Activated CD4-positive, alpha-beta T cell treated with anti-CD3 and anti-CD28 coated beads, Interleukin-2, amount 10 ng/mL, durations not matched to agents 24 days and 14 days (primary cell): ENCODE results near the gene GATAD2A. TPM values are rescaled to one million over a fixed set of nuclear protein-coding genes. Genes with fewer than 3 reads are reported as not detected.

Source experiments
- DNase-seq: peaks from one replicate; pipeline ENCODE4 v3.0.0; 2022
- H3K27ac Mint-ChIP-seq: one replicate; pipeline ENCODE4 v1.8.0; 2022; ENCODE audit warnings: mild to moderate bottlenecking, mixed read lengths
- H3K27me3 Mint-ChIP-seq: one replicate; pipeline ENCODE4 v1.8.0; 2022; ENCODE audit warnings: mixed read lengths
- H3K36me3 Mint-ChIP-seq: one replicate; pipeline ENCODE4 v1.8.0; 2022; ENCODE audit warnings: low read depth, mild to moderate bottlenecking, mixed read lengths
- H3K4me1 Mint-ChIP-seq: one replicate; pipeline ENCODE4 v1.8.0; 2021; ENCODE audit warnings: mixed read lengths
- H3K4me3 Mint-ChIP-seq: one replicate; pipeline ENCODE4 v1.8.0; 2022; ENCODE audit warnings: mild to moderate bottlenecking, moderate library complexity, mixed read lengths
- H3K9me3 Mint-ChIP-seq: one replicate; pipeline ENCODE4 v1.8.0; 2021; ENCODE audit warnings: mixed read lengths
- intact Hi-C: fragments of 100-400 bp; cut with micrococcal nuclease; formaldehyde crosslinking; loops from one replicate; pipeline ENCODE4 v1.15.1; 2023
- total RNA-seq: library from RNA; stranded (reverse); gene quantifications from 2 replicates; pipeline ENCODE4 v1.2.3, GENCODE V29; 2022

GATAD2A gene
- total RNA-seq, 1 donor from 2014 or later, result 134 TPM

DNA sequence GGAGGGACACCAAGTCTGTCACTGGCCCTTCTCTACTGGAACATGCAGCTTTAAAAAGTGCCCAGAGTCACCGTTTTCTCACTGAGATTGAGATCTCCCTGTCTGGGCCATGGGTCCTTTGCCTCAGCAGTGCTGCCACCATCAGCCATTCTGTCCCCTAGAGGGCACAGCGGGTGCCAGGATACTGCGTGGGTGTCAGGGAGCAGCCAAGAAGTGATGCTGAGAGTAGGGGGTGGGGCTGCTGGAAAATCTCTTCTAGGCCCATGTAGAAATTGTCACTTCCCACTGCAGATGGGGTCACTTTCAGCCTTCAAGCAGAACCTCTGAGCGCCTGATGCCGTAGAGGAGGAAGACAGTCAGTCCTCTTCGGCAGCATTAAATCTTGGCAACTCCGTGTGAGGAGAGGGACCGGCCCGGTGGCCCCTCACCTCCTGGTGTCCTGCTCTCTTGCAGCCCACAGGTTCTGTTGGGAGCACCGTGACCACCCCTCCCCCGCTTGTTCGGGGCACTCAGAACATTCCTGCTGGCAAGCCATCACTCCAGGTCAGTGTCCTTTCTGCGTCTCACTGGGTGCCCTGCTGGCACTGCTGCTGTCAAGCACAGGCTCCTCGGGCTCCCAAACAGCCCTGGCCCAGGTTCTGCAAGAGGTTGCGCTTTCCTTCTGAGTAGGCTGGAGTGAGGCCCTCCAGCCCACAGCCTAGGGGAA, 88.5 kb downstream of the GATAD2A start:
- no peak overlapping the region for H3K27ac Mint-ChIP-seq
- H3K4me3 Mint-ChIP-seq, result no peak overlapping the region
- peaks cover 33% of the 10 kb centered on the region for H3K36me3 Mint-ChIP-seq
- intact Hi-C loops, result no loop called here
- peaks cover 19% of the 10 kb centered on the region for H3K4me1 Mint-ChIP-seq
- H3K27me3 Mint-ChIP-seq, result no peaks in the 10 kb centered on the region
- H3K9me3 Mint-ChIP-seq, result no peaks in the 10 kb centered on the region
- no peak for DNase-seq

GRCh38 chr19:19495614-19496603, 90.4 kb downstream of the GATAD2A start:
- no peak for DNase-seq
- intact Hi-C loops, result no loop called here
- no peaks in the 10 kb centered on the region for H3K9me3 Mint-ChIP-seq
- no peak overlapping the region for H3K27ac Mint-ChIP-seq
- H3K4me3 Mint-ChIP-seq, result no peak overlapping the region
- peaks cover 2% of the 10 kb centered on the region for H3K4me1 Mint-ChIP-seq
- H3K27me3 Mint-ChIP-seq, result no peaks in the 10 kb centered on the region
- H3K36me3 Mint-ChIP-seq, result peaks cover 37% of the 10 kb centered on the region

DNA sequence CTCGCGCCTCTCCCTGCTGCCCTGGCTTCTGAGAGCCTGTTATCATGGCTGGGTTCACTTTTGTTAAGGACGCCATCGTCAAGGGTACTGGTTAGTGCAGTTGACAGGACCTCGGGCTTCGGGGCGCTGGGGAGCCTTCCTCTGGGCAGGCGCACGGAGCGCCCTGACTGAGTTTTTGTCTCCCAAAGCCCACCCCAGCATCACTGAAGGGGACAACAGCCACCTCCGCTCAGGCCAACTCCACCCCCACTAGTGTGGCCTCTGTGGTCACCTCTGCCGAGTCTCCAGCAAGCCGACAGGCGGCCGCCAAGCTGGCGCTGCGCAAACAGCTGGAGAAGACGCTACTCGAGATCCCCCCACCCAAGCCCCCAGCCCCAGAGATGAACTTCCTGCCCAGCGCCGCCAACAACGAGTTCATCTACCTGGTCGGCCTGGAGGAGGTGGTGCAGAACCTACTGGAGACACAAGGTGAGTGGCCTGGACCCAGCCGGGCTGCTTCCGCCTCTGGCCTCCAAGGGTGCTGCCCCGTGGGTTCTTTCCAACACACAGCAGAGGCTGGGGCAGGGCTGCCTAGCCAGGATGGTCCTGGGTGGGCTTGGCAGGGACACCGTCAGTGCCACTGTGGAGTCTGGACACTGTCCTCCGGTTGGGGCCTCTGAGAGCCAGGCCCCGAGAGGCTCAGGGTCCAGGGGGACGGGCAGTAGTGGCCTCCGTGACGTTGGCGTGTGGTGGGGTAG, 92.9 kb downstream of the GATAD2A start:
- Mint-ChIP-seq H3K27me3 (no peaks in the 10 kb centered on the region), H3K36me3 (peaks cover 54% of the 10 kb centered on the region), H3K4me3 (no peak overlapping the region), H3K4me1 (peaks cover 2% of the 10 kb centered on the region), H3K9me3 (no peaks in the 10 kb centered on the region), H3K27ac (no peak overlapping the region)
- DNase-seq, result no peak
- intact Hi-C loops, result no loop called here

DNA sequence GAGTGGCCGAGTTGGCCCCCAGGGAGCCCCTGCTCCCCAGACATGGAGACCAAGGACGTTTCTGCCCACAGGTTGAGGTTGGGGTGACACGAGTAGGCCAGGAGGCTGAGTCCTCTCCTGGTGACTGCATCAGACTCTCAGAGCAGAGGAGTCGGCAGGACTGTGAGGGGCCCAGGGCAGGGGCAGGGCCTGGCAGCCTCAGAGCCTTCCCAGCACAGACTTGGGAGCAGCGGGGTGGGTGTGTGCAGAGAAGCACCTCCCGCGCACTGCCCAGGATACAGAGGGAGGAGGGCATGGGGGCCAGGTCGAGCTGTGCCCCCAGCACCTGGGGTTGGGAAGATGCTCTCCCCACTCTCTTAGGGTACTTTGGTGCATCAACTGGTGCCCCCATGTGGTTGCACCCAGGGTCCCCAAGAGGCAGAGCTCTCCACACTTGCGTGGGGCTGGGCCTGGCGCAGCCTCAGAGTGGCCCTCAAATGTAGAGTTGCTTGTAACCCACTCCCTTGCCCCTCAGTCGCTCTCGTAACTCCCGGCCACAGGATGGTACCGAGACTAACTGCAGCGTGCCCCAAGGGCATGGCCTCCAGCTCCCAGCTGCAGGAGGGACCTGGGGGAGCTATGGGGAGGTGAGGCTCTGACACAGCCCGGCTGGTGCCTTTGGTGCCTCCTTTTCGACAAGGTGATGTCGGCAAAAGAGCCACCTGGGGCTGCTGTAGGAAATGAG, 94.0 kb downstream of the GATAD2A start:
- no peak overlapping the region for H3K27ac Mint-ChIP-seq

GRCh38 chr19:19500975-19501644, 95.6 kb downstream of the GATAD2A start:
- no peak for DNase-seq
- H3K4me3 Mint-ChIP-seq, result no peak overlapping the region
- no peaks in the 10 kb centered on the region for H3K27me3 Mint-ChIP-seq
- H3K36me3 Mint-ChIP-seq, result peaks cover 49% of the 10 kb centered on the region
- intact Hi-C loops, result no loop called here
- no peaks in the 10 kb centered on the region for H3K9me3 Mint-ChIP-seq
- peaks cover 2% of the 10 kb centered on the region for H3K4me1 Mint-ChIP-seq
- no peak overlapping the region for H3K27ac Mint-ChIP-seq

More for the DNA sequence above, 94.0 kb downstream of the GATAD2A start:
- Mint-ChIP-seq H3K27me3 (no peaks in the 10 kb centered on the region), H3K4me3 (no peak overlapping the region), H3K36me3 (peaks cover 54% of the 10 kb centered on the region), H3K9me3 (no peaks in the 10 kb centered on the region), H3K4me1 (peaks cover 2% of the 10 kb centered on the region)
- no peak for DNase-seq
- intact Hi-C loops, result no loop called here

DNA sequence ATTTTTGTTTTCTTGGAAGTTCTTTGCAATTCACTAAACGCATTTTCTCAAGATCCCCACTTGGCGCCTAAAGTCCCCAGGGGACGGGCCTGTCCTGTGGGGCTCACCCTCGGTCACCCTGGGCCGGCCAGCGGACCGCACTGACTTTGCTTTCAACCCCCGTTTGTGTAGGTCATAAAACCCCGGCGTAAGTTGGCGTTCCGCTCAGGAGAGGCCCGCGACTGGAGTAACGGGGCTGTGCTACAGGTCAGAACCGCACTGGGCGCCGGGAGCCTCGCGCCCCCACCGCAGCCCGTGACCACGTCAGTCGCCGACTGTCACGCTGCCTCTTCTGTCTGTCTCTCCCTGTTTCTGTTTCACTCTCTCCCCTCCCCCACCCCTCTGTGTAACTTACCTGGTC, 96.3 kb downstream of the GATAD2A start:
- Mint-ChIP-seq H3K27ac (no peak overlapping the region), H3K27me3 (no peaks in the 10 kb centered on the region), H3K4me3 (no peak overlapping the region), H3K9me3 (no peaks in the 10 kb centered on the region), H3K36me3 (peaks cover 50% of the 10 kb centered on the region), H3K4me1 (peaks cover 3% of the 10 kb centered on the region)
- no peak for DNase-seq
- intact Hi-C loops, result no loop called here

DNA sequence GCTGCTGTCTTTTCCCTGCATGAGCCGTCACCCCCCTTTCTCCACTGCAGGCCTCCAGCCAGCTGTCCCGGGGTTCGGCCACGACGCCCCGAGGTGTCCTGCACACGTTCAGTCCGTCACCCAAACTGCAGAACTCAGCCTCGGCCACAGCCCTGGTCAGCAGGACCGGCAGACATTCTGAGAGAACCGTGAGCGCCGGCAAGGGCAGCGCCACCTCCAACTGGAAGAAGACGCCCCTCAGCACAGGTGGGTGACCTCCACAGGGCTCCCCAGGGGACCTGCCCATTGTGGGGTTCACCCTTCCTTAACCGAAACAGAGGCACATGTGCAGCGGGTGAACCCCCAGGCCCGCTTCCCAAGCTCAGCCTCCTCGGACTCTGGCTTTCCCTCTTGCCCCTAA, 96.8 kb downstream of the GATAD2A start:
- Mint-ChIP-seq H3K4me3 (no peak overlapping the region), H3K27me3 (no peaks in the 10 kb centered on the region), H3K4me1 (peaks cover 2% of the 10 kb centered on the region), H3K36me3 (peaks cover 51% of the 10 kb centered on the region), H3K27ac (no peak overlapping the region), H3K9me3 (no peaks in the 10 kb centered on the region)
- DNase-seq, result no peak
- intact Hi-C loops, result no loop called here

DNA sequence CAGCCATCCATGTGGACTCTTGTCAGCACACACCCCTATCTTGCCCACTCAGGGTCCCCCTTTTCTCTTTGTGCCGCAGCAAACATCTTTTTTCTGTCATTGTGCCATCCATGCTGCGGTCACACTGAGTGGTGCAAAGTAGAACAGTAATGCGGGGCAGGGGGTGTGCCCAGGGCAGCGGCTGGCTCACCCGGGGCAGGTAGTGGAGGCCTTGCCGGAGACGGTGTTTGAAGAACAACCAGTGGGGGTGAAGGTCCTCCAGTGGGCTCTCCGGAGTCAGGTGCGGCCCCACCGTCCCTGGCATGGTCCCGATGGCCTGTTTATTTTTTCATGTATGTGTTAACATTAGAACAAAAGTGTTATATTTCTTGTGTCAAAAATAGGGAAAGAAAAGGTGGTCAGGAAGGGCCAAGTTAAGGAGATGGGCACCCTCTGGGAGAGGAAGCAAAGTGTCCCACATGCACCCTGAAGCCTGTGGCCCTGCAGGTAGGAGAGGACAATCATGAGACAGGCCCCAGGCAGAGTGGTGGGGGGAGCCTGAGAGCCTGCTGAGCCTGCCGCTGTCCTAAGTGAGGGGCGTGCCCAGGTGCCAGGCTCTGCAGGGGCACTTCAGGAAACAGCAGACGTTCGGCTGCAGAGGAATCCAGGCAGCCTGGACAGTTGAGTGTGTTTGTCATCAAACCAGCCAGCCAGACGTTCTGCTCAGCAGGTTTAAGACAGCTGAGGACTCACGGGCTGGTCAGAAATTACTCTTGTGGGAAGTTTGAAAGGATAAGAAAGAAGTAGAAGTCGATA, 97.5 kb downstream of the GATAD2A start:
- intact Hi-C loops, result no loop called here
- peaks cover 56% of the 10 kb centered on the region for H3K36me3 Mint-ChIP-seq
- no peak overlapping the region for H3K27ac Mint-ChIP-seq
- no peaks in the 10 kb centered on the region for H3K9me3 Mint-ChIP-seq
- no peak overlapping the region for H3K4me3 Mint-ChIP-seq
- DNase-seq, result no peak
- H3K27me3 Mint-ChIP-seq, result no peaks in the 10 kb centered on the region
- H3K4me1 Mint-ChIP-seq, result peaks cover 1% of the 10 kb centered on the region

- Mint-ChIP-seq H3K4me3 (no peak overlapping the region), H3K36me3 (peaks cover 50% of the 10 kb centered on the region), H3K4me1 (peaks cover 1% of the 10 kb centered on the region), H3K9me3 (no peaks in the 10 kb centered on the region), H3K27me3 (no peaks in the 10 kb centered on the region), H3K27ac (no peak overlapping the region)
- DNase-seq, result no peak
- intact Hi-C loops, result no loop called here
Measured at GRCh38 chr19:19504754-19505668, 99.5 kb downstream of the GATAD2A start.

DNA sequence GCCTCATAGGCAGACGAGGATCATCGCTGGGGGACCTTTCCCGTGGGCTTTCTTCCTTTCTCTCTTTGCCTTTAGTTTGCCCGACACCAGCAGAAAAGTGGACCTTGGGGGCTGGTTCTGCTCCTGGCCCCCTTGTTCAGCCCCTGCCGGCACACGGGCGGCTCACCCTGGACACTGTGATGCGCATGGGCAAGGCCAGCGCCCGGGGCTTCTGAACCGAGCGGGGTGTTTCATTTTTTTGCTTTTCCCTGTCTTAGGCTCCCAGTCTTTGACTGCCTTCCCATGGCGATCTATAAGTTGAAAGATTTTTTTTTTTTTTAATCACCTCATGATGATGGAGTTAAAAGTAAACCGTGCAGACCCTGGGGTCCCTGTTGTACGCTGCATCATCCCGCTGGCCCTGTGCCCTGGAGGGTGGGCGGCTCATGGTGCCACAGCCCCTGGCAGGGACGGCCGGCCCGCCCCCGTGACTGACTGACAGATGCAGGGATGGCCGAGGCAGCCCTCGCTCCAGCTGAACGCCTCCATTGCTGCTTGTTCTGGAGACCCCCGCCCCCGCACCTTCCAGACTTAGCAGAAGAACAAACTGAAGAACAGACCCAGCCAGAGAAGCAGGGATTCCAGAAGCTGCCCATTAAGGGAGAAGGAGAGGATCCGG, 100.3 kb downstream of the GATAD2A start:
- Mint-ChIP-seq H3K27me3 (no peaks in the 10 kb centered on the region), H3K4me3 (no peak overlapping the region), H3K36me3 (peaks cover 48% of the 10 kb centered on the region), H3K4me1 (peaks cover 1% of the 10 kb centered on the region), H3K9me3 (no peaks in the 10 kb centered on the region), H3K27ac (no peak overlapping the region)
- intact Hi-C loops, result no loop called here
- no peak for DNase-seq

- no peak overlapping the region for H3K4me3 Mint-ChIP-seq
- H3K27ac Mint-ChIP-seq, result no peak overlapping the region
- peaks cover 1% of the 10 kb centered on the region for H3K4me1 Mint-ChIP-seq
- no peaks in the 10 kb centered on the region for H3K27me3 Mint-ChIP-seq
- intact Hi-C loops, result no loop called here
- peaks cover 42% of the 10 kb centered on the region for H3K36me3 Mint-ChIP-seq
- H3K9me3 Mint-ChIP-seq, result no peaks in the 10 kb centered on the region
- no peak for DNase-seq
Measured at GRCh38 chr19:19506592-19506991, 101.1 kb downstream of the GATAD2A start.
